HepG2 (cell line): ENCODE measurements around the gene TFPI. TPM values are rescaled to one million over a fixed set of nuclear protein-coding genes. Genes with fewer than 3 reads are reported as not detected.

Experiments used
- HDAC2 ChIP-seq: sonication (generic); formaldehyde crosslinking; IDR thresholded peaks from 2 replicates; pipeline ENCODE4 v1.4.0; 2020; ENCODE audit warnings: missing genetic modification reagents
- TMF1 ChIP-seq: sonication (generic); formaldehyde crosslinking; IDR thresholded peaks from 2 replicates; pipeline ENCODE4 v1.8.1; 2022; ENCODE audit warnings: low read depth, missing genetic modification reagents
- ZBTB26 ChIP-seq: IDR thresholded peaks from 2 replicates; pipeline ENCODE4 v1.6.1; 2016; ENCODE audit warnings: missing compliant biosample characterization, missing genetic modification reagents, borderline replicate concordance
- ZBTB37 ChIP-seq: sonication (generic); formaldehyde crosslinking; IDR thresholded peaks from 2 replicates; pipeline ENCODE4 v1.4.0; 2020; ENCODE audit warnings: mild to moderate bottlenecking, missing genetic modification reagents
- ZFP36 ChIP-seq: fragments of 150-350 bp; IDR thresholded peaks from 2 replicates; pipeline ENCODE4 v1.6.1; 2018; ENCODE audit warnings: borderline replicate concordance, low read length, low read depth; ENCODE audit not compliant: partially characterized antibody
- ZNF331 ChIP-seq: sonication (generic); formaldehyde crosslinking; IDR thresholded peaks from 2 replicates; pipeline ENCODE4 v1.4.0; 2020; ENCODE audit warnings: missing genetic modification reagents
- ZNF343 ChIP-seq: sonication (generic); formaldehyde crosslinking; IDR thresholded peaks from 2 replicates; pipeline ENCODE4 v1.4.0; 2020; ENCODE audit warnings: mild to moderate bottlenecking, missing genetic modification reagents
- ZNF432 ChIP-seq: sonication (generic); formaldehyde crosslinking; IDR thresholded peaks from 2 replicates; pipeline ENCODE4 v1.5.0; 2020; ENCODE audit warnings: missing genetic modification reagents, mild to moderate bottlenecking, borderline replicate concordance
- ZNF547 ChIP-seq: sonication (generic); formaldehyde crosslinking; IDR thresholded peaks from 2 replicates; pipeline ENCODE4 v1.5.1; 2020; ENCODE audit warnings: mild to moderate bottlenecking, missing genetic modification reagents
- ZNF788 ChIP-seq: sonication (generic); formaldehyde crosslinking; IDR thresholded peaks from 2 replicates; pipeline ENCODE4 v1.5.0; 2020; ENCODE audit warnings: mild to moderate bottlenecking, missing genetic modification reagents, borderline replicate concordance
- ZNF790 ChIP-seq: sonication (generic); formaldehyde crosslinking; IDR thresholded peaks from 2 replicates; pipeline ENCODE4 v1.8.0; 2022; ENCODE audit warnings: missing genetic modification reagents, mild to moderate bottlenecking, borderline replicate concordance
- ZNF883 ChIP-seq: sonication (generic); formaldehyde crosslinking; IDR thresholded peaks from 2 replicates; pipeline ENCODE4 v1.5.1; 2020; ENCODE audit warnings: mild to moderate bottlenecking, missing genetic modification reagents; ENCODE audit errors: not compliant biosample characterization
- polyA plus RNA-seq, 8 experiments: library from polyadenylated mRNA; depleted of rRNA in 3 of 8; stranded (reverse) in 7 of 8; unstranded in 1 of 8; fragments of >200 nt; fragmentation: Illumina TruSeq in 4 of 8; extraction: Trizol in 4 of 8; gene quantifications; 2 replicates each; pipeline versions ENCODE4 v1.2.1 to v1.2.3, GENCODE V29; 2011 to 2016; ENCODE audit warnings: low read depth in 4 of 8, missing spikeins in 1 of 8, mixed read lengths in 1 of 8; ENCODE audit not compliant: insufficient read depth in 1 of 8
- total RNA-seq, 5 experiments: library from RNA; depleted of rRNA; stranded (reverse); fragments of >200 nt; fragmentation: Illumina TruSeq; extraction: Trizol; gene quantifications; 2 replicates each; pipeline ENCODE4 v1.2.3, GENCODE V29; 2016; ENCODE audit warnings: low read depth in 1 of 5
- TF ChIP-seq, protein P1 (sequence below): sonication (generic); formaldehyde crosslinking; IDR thresholded peaks from 2 replicates; pipeline ENCODE4 v1.4.0; 2020; ENCODE audit warnings: missing genetic modification reagents
- TF ChIP-seq, protein P2 (sequence below): sonication (generic); formaldehyde crosslinking; IDR thresholded peaks from 2 replicates; pipeline ENCODE4 v1.4.0; 2020; ENCODE audit warnings: missing genetic modification reagents, borderline replicate concordance
- TF ChIP-seq, protein P3 (sequence below): IDR thresholded peaks from 2 replicates; pipeline ENCODE4 v1.6.1; 2018; ENCODE audit warnings: missing genetic modification reagents, mild to moderate bottlenecking, missing compliant biosample characterization
- TF ChIP-seq, protein P4 (sequence below): sonication (generic); formaldehyde crosslinking; IDR thresholded peaks from 2 replicates; pipeline ENCODE4 v1.9.0; 2022; ENCODE audit warnings: missing genetic modification reagents, mild to moderate bottlenecking, borderline replicate concordance

The TFPI gene
- total and polyA plus RNA-seq, 2 of the 13 experiments (the other 11 are each of a cell fraction or from before 2014, with no cell fraction given), result 301 to 436 TPM

GRCh38 chr2:187519419-187520120 is 34.7 kb downstream of the TFPI start (continued):
- TF ChIP-seq, protein P1, sequence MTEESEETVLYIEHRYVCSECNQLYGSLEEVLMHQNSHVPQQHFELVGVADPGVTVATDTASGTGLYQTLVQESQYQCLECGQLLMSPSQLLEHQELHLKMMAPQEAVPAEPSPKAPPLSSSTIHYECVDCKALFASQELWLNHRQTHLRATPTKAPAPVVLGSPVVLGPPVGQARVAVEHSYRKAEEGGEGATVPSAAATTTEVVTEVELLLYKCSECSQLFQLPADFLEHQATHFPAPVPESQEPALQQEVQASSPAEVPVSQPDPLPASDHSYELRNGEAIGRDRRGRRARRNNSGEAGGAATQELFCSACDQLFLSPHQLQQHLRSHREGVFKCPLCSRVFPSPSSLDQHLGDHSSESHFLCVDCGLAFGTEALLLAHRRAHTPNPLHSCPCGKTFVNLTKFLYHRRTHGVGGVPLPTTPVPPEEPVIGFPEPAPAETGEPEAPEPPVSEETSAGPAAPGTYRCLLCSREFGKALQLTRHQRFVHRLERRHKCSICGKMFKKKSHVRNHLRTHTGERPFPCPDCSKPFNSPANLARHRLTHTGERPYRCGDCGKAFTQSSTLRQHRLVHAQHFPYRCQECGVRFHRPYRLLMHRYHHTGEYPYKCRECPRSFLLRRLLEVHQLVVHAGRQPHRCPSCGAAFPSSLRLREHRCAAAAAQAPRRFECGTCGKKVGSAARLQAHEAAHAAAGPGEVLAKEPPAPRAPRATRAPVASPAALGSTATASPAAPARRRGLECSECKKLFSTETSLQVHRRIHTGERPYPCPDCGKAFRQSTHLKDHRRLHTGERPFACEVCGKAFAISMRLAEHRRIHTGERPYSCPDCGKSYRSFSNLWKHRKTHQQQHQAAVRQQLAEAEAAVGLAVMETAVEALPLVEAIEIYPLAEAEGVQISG (CRISPR knock-in tag), result 0 out of 2 replicates have a peak, but pooled peaks have one; percentile 33
- TF ChIP-seq, protein P2, sequence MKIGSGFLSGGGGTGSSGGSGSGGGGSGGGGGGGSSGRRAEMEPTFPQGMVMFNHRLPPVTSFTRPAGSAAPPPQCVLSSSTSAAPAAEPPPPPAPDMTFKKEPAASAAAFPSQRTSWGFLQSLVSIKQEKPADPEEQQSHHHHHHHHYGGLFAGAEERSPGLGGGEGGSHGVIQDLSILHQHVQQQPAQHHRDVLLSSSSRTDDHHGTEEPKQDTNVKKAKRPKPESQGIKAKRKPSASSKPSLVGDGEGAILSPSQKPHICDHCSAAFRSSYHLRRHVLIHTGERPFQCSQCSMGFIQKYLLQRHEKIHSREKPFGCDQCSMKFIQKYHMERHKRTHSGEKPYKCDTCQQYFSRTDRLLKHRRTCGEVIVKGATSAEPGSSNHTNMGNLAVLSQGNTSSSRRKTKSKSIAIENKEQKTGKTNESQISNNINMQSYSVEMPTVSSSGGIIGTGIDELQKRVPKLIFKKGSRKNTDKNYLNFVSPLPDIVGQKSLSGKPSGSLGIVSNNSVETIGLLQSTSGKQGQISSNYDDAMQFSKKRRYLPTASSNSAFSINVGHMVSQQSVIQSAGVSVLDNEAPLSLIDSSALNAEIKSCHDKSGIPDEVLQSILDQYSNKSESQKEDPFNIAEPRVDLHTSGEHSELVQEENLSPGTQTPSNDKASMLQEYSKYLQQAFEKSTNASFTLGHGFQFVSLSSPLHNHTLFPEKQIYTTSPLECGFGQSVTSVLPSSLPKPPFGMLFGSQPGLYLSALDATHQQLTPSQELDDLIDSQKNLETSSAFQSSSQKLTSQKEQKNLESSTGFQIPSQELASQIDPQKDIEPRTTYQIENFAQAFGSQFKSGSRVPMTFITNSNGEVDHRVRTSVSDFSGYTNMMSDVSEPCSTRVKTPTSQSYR, result peak; percentile 76
- TF ChIP-seq HDAC2 (CRISPR knock-in tag), result no peak
- no peak for TF ChIP-seq ZNF790 (CRISPR knock-in tag)
- TF ChIP-seq ZNF883, result peak; percentile 19
- TF ChIP-seq, protein P3, sequence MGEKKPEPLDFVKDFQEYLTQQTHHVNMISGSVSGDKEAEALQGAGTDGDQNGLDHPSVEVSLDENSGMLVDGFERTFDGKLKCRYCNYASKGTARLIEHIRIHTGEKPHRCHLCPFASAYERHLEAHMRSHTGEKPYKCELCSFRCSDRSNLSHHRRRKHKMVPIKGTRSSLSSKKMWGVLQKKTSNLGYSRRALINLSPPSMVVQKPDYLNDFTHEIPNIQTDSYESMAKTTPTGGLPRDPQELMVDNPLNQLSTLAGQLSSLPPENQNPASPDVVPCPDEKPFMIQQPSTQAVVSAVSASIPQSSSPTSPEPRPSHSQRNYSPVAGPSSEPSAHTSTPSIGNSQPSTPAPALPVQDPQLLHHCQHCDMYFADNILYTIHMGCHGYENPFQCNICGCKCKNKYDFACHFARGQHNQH (CRISPR knock-in tag), result no peak
- no peak for TF ChIP-seq ZBTB26 (CRISPR knock-in tag)
- TF ChIP-seq ZNF331, result 0 out of 2 replicates have a peak, but pooled peaks have one; percentile 24
- TF ChIP-seq, protein P4, sequence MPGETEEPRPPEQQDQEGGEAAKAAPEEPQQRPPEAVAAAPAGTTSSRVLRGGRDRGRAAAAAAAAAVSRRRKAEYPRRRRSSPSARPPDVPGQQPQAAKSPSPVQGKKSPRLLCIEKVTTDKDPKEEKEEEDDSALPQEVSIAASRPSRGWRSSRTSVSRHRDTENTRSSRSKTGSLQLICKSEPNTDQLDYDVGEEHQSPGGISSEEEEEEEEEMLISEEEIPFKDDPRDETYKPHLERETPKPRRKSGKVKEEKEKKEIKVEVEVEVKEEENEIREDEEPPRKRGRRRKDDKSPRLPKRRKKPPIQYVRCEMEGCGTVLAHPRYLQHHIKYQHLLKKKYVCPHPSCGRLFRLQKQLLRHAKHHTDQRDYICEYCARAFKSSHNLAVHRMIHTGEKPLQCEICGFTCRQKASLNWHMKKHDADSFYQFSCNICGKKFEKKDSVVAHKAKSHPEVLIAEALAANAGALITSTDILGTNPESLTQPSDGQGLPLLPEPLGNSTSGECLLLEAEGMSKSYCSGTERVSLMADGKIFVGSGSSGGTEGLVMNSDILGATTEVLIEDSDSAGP (CRISPR knock-in tag), result peak; percentile 49; the same call in 1 of the 2 replicates
- 0 out of 2 replicates have a peak, but pooled peaks have one; percentile 43 for TF ChIP-seq ZNF343 (CRISPR knock-in tag)
- no peak for TF ChIP-seq ZFP36
- peak; percentile 52 for TF ChIP-seq ZNF547 (CRISPR knock-in tag)
- no peak for TF ChIP-seq ZNF432 (CRISPR knock-in tag)
- no peak for TF ChIP-seq ZBTB37 (CRISPR knock-in tag)
- TF ChIP-seq ZNF788 (CRISPR knock-in tag), result 0 out of 2 replicates have a peak, but pooled peaks have one; percentile 47
- TF ChIP-seq TMF1 (CRISPR knock-in tag), result 0 out of 2 replicates have a peak, but pooled peaks have one; percentile 47
